Esophagus squamous epithelium (tissue), 4 donors: ENCODE results near the gene NBPF6.
"Not testable (repeated sequence)": the region's sequence is repeated elsewhere in the genome, so short reads cannot be mapped to it uniquely, and the experiment has no call there.

ENCODE experiments used
- CTCF ChIP-seq, 6 experiments: fragments of 450-650 bp in 4 of 6; fragments of 200-600 bp in 2 of 6; sonication (generic) in 2 of 6; IDR thresholded peaks; one replicate each; pipeline ENCODE4 v1.5.1; 2016 to 2019; ENCODE audit warnings: antibody characterized with exemption in 6 of 6, mild to moderate bottlenecking in 4 of 6, moderate library complexity in 4 of 6
- POLR2A ChIP-seq, 4 donors: fragments of 450-650 bp; IDR thresholded peaks; one replicate each; pipeline ENCODE4 v1.6.1; 2017; ENCODE audit warnings: antibody characterized with exemption in 4 of 4, mild to moderate bottlenecking in 4 of 4, moderate library complexity in 3 of 4

DNA sequence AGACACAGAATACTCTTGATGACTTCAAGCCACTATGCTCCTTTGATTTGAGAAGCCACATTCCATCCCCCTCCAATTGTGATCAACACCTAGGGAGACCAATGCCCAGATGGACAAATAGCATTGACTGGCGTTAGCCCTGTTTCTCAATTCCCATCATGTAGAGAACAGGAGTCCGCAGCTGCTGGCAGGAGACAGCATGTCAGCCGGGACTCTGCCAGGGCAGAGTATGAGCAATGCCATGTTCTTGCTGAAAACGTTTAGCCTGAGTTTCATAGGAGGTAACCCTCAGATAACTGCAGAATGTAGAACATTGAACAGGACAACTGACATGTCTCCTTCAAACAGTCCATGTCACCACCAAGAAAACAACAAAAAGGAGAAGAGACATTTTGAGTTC, 20.6 kb downstream of the NBPF6 start:
- not testable (repeated sequence) for TF ChIP-seq CTCF, POLR2A (IDR thresholded peaks at IDR 0.05)
